Activated CD4-positive, CD25-positive, alpha-beta regulatory T cell treated with anti-CD3 and anti-CD28 coated beads, Interleukin-2, amount 50 U/mL, for 72 hours (primary cell): ENCODE data around the gene ZBTB20.
"Not testable (repeated sequence)": the region's sequence is repeated elsewhere in the genome, so short reads cannot be mapped to it uniquely, and the experiment has no call there.

Experiments used
- DNase-seq: peaks from one replicate; pipeline ENCODE4 v3.0.0; 2021

Gene ZBTB20

GRCh38 chr3:114706591-114707232, 440.4 kb downstream of the ZBTB20 start:
- DNase-seq, result no peak

GRCh38 chr3:114700637-114701234, 446.4 kb downstream of the ZBTB20 start:
- no peak for DNase-seq

GRCh38 chr3:114698146-114699105, 448.7 kb downstream of the ZBTB20 start:
- no peak for DNase-seq

GRCh38 chr3:114697401-114697800, 449.7 kb downstream of the ZBTB20 start:
- no peak for DNase-seq

- DNase-seq, result no peak
These were observed 452.8 kb downstream of the ZBTB20 start for GRCh38 chr3:114694251-114694650.

- no peak for DNase-seq
These were observed 455.2 kb downstream of the ZBTB20 start for GRCh38 chr3:114691871-114692270.

- no peak for DNase-seq
These were observed 456.2 kb downstream of the ZBTB20 start for GRCh38 chr3:114690911-114691310.

GRCh38 chr3:114687151-114687550, 459.9 kb downstream of the ZBTB20 start:
- DNase-seq, result no peak

- no peak for DNase-seq
These were observed 460.5 kb downstream of the ZBTB20 start for GRCh38 chr3:114686621-114687020.

- DNase-seq, result no peak
These were observed 461.9 kb downstream of the ZBTB20 start for GRCh38 chr3:114685161-114685560.

GRCh38 chr3:114680299-114680698, 466.8 kb downstream of the ZBTB20 start:
- no peak for DNase-seq

GRCh38 chr3:114679773-114680172, 467.3 kb downstream of the ZBTB20 start:
- DNase-seq, result not testable (repeated sequence)

GRCh38 chr3:114675104-114675503, 472.0 kb downstream of the ZBTB20 start:
- DNase-seq, result no peak

GRCh38 chr3:114674036-114674435, 473.1 kb downstream of the ZBTB20 start:
- no peak for DNase-seq

- DNase-seq, result no peak
These were observed 473.6 kb downstream of the ZBTB20 start for GRCh38 chr3:114673481-114673880.

GRCh38 chr3:114672692-114673447, 474.2 kb downstream of the ZBTB20 start:
- DNase-seq, result no peak

- DNase-seq, result no peak
These were observed 475.2 kb downstream of the ZBTB20 start for GRCh38 chr3:114671741-114672510.

GRCh38 chr3:114669614-114670013, 477.5 kb downstream of the ZBTB20 start:
- DNase-seq, result no peak

GRCh38 chr3:114668099-114668498, 479.0 kb downstream of the ZBTB20 start:
- DNase-seq, result no peak

- DNase-seq, result no peak
These were observed 480.5 kb downstream of the ZBTB20 start for GRCh38 chr3:114666623-114667022.

- DNase-seq, result no peak
These were observed 483.1 kb downstream of the ZBTB20 start for GRCh38 chr3:114664006-114664405.

- no peak for DNase-seq
These were observed 486.3 kb downstream of the ZBTB20 start for GRCh38 chr3:114660808-114661207.
